GM12878 (cell line): ENCODE results near the gene VPS8. TPM values are rescaled to one million over a fixed set of nuclear protein-coding genes. Genes with fewer than 3 reads are reported as not detected.

Experiments used
- ATAC-seq: fragments of 200-7000 bp; cut with Tn5 transposase; 3 replicates; pipeline ENCODE4 v1.9.1; 2020; ENCODE audit warnings: mild to moderate bottlenecking, moderate library complexity
- BruUV-seq: library from RNA; stranded (reverse); fragments of 400-500 nt; replicated peaks from 2 replicates; lab custom pipeline; 2021; lab: Mats Ljungman, UMichigan
- CTCF ChIA-PET: fragments of 300-600 bp; sonication (Branson Sonifier 250); formaldehyde crosslinking; extraction: SDS; loops from one replicate; lab custom pipeline; 2021; ENCODE audit warnings: inconsistent platforms; lab: Yijun Ruan, JAX
- POLR2A ChIA-PET: fragments of 350-600 bp; formaldehyde crosslinking; extraction: SDS; loops from one replicate; lab custom pipeline; 2021; ENCODE audit warnings: inconsistent platforms; lab: Charles Lee
- RAD21 ChIA-PET: fragments of 300-600 bp; sonication (Branson Sonifier 250); formaldehyde crosslinking; loops from one replicate; lab custom pipeline; 2023; ENCODE audit warnings: antibody characterized with exemption; ENCODE audit not compliant: unreplicated experiment; lab: Charles Lee
- SMC1A ChIA-PET: fragments of 300-600 bp; sonication (Branson Sonifier 250); formaldehyde crosslinking; loops from one replicate; lab custom pipeline; 2023; ENCODE audit not compliant: unreplicated experiment, uncharacterized antibody; lab: Charles Lee
- DNase-seq: peaks from one replicate; pipeline ENCODE4 v3.0.0-alpha.2; 2011; ENCODE audit warnings: low read depth, low spot score
- FAIRE-seq: peaks from 3 replicates; lab custom pipeline; 2011; peaks lifted over from hg19 to GRCh38; lab: Jason Lieb, UNC
- H2AFZ ChIP-seq: 2 replicates; pipeline ENCODE4 v1.6.0; 2011; ENCODE audit warnings: low read depth, low read length, control low read depth; ENCODE audit not compliant: control insufficient read depth
- H3K27ac ChIP-seq: 2 replicates; pipeline ENCODE4 v1.5.1; 2011; ENCODE audit warnings: control low read depth; ENCODE audit not compliant: control insufficient read depth, insufficient read depth
- H3K27me3 ChIP-seq, 2 experiments: replicated peaks in 1 of 2; 2 replicates each; pipeline versions ENCODE4 v1.6.0 to v1.6.1; 2011; ENCODE audit warnings: low read length in 1 of 2; ENCODE audit not compliant: control insufficient read depth in 2 of 2, insufficient read depth in 2 of 2
- H3K36me3 ChIP-seq, 2 experiments: 2 replicates each; pipeline ENCODE4 v1.5.1; 2011; ENCODE audit warnings: low read length in 1 of 2; ENCODE audit not compliant: control insufficient read depth in 2 of 2, insufficient read depth in 2 of 2
- H3K4me1 ChIP-seq: 2 replicates; pipeline ENCODE4 v1.6.1; 2011; ENCODE audit warnings: mild to moderate bottlenecking, low read length, moderate library complexity, mixed read lengths; ENCODE audit not compliant: control insufficient read depth, insufficient read depth
- H3K4me2 ChIP-seq: 2 replicates; pipeline ENCODE4 v1.6.0; 2011; ENCODE audit warnings: control low read depth; ENCODE audit not compliant: control insufficient read depth, insufficient read depth
- H3K4me3 ChIP-seq: fragments of 200-600 bp; sonication (generic); 2 replicates; pipeline ENCODE4 v1.5.1; 2016
- H3K79me2 ChIP-seq: 2 replicates; pipeline ENCODE4 v1.6.0; 2011; ENCODE audit warnings: low read length; ENCODE audit not compliant: control insufficient read depth, insufficient read depth
- H3K9ac ChIP-seq: 2 replicates; pipeline ENCODE4 v1.8.0; 2011; ENCODE audit warnings: low read length, control low read depth, mixed read lengths; ENCODE audit not compliant: control insufficient read depth, insufficient read depth
- H3K9me3 ChIP-seq: replicated peaks from 3 replicates; pipeline ENCODE4 v1.5.1; 2011; ENCODE audit warnings: mild to moderate bottlenecking, low read length; ENCODE audit not compliant: control insufficient read depth, insufficient read depth
- H4K20me1 ChIP-seq: 2 replicates; pipeline ENCODE4 v1.6.0; 2011; ENCODE audit not compliant: control insufficient read depth, insufficient read depth
- CBFB ChIP-seq: IDR thresholded peaks from 2 replicates; pipeline ENCODE4 v1.6.1; 2016; ENCODE audit warnings: antibody characterized with exemption, low read depth
- CHD2 ChIP-seq: IDR thresholded peaks from 2 replicates; pipeline ENCODE4 v1.6.1; 2011; ENCODE audit warnings: low read depth, low read length, improper control_type of control experiment, borderline replicate concordance
- CREM ChIP-seq: IDR thresholded peaks from 2 replicates; pipeline ENCODE4 v1.6.1; 2014; ENCODE audit warnings: antibody characterized with exemption, low read depth
- EZH2 ChIP-seq: IDR thresholded peaks from 2 replicates; pipeline ENCODE4 v1.6.1; 2012; ENCODE audit warnings: low read depth, mild to moderate bottlenecking, control low read depth, inconsistent platforms, low read length, borderline replicate concordance; ENCODE audit not compliant: control insufficient read depth
- KAT2A ChIP-seq: conservative IDR thresholded peaks from 2 replicates; pipeline ENCODE4 v1.6.1; 2011; ENCODE audit warnings: low read depth, low read length; ENCODE audit not compliant: control insufficient read depth
- KDM1A ChIP-seq: fragments of 200-600 bp; sonication (generic); IDR thresholded peaks from 2 replicates; pipeline ENCODE4 v1.6.1; 2016; ENCODE audit warnings: borderline replicate concordance
- NFYA ChIP-seq: IDR thresholded peaks from 2 replicates; pipeline ENCODE4 v1.6.1; 2011; ENCODE audit warnings: low read depth, mild to moderate bottlenecking, low read length, improper control_type of control experiment, borderline replicate concordance
- NR2C1 ChIP-seq: fragments of 450-650 bp; IDR thresholded peaks from 2 replicates; pipeline ENCODE4 v1.6.1; 2017; ENCODE audit warnings: antibody characterized with exemption, mild to moderate bottlenecking, moderate library complexity
- RAD21 ChIP-seq: IDR thresholded peaks from 2 replicates; pipeline ENCODE4 v1.6.1; 2011; ENCODE audit warnings: mild to moderate bottlenecking, low read depth, low read length, moderate library complexity; ENCODE audit not compliant: insufficient read depth
- SMAD1 ChIP-seq: fragments of 450-650 bp; IDR thresholded peaks from 2 replicates; pipeline ENCODE4 v1.6.1; 2018; ENCODE audit warnings: mild to moderate bottlenecking, low read depth; ENCODE audit not compliant: partially characterized antibody
- SP1 ChIP-seq: IDR thresholded peaks from one replicate; pipeline ENCODE4 v1.6.1; 2011; ENCODE audit warnings: low read depth, low read length
- SUPT20H ChIP-seq: IDR thresholded peaks from 2 replicates; pipeline ENCODE4 v1.6.1; 2011; ENCODE audit warnings: low read depth, mild to moderate bottlenecking, low read length, moderate library complexity, borderline replicate concordance; ENCODE audit not compliant: control insufficient read depth
- ZNF384 ChIP-seq: IDR thresholded peaks from 2 replicates; pipeline ENCODE4 v1.6.1; 2012; ENCODE audit warnings: low read depth, mild to moderate bottlenecking, low read length, improper control_type of control experiment, borderline replicate concordance
- WGBS: methylation state at CpG from one replicate; pipeline ENCODE4 v1.1.6; 2016; ENCODE audit warnings: low lambda C conversion rate; ENCODE audit not compliant: insufficient replicate concordance, insufficient coverage; ENCODE audit errors: missing lambda C conversion rate; 5-methylcytosine and 5-hydroxymethylcytosine counted together
- in situ Hi-C: fragments of 300-500 bp; cut with MboI; formaldehyde crosslinking; loops from 9 replicates; pipeline ENCODE4 v1.14.3; 2018; ENCODE audit warnings: mixed read lengths
- intact Hi-C: fragments of 100-400 bp; cut with micrococcal nuclease; formaldehyde crosslinking; loops from one replicate; pipeline ENCODE4 v1.14.2; 2022; ENCODE audit not compliant: unreplicated experiment
- polyA plus RNA-seq, 11 experiments: library from polyadenylated mRNA; depleted of rRNA in 4 of 11; unstranded in 6 of 11; stranded (reverse) in 5 of 11; fragments of >200 nt; fragmentation: Nextera tagmentation in 4 of 11; fragmentation: Illumina TruSeq in 1 of 11; extraction: Ambion mirVana in 4 of 11; extraction: Trizol in 1 of 11; gene quantifications; 1 replicate in 1 of 11; 2 replicates in 10 of 11; pipeline versions ENCODE4 v1.2.1 to v1.2.3, GENCODE V29; 2011 to 2016; ENCODE audit warnings: inconsistent platforms in 2 of 11, missing spikeins in 2 of 11, low read depth in 1 of 11
- total RNA-seq, 4 experiments: library from RNA; depleted of rRNA in 3 of 4; stranded (reverse); fragments of >200 nt in 3 of 4; fragmentation: Illumina TruSeq in 1 of 4; extraction: Trizol in 1 of 4; gene quantifications; 2 replicates each; pipeline versions ENCODE4 v1.2.1 to v1.2.3, GENCODE V29; 2013 to 2021
- TF ChIP-seq, protein P1 (sequence below): IDR thresholded peaks from 2 replicates; pipeline ENCODE4 v1.6.1; 2011; ENCODE audit warnings: low read depth, low read length, improper control_type of control experiment, borderline replicate concordance
- TF ChIP-seq, protein P2 (sequence below): fragments of 450-650 bp; IDR thresholded peaks from 2 replicates; pipeline ENCODE4 v1.6.1; 2017; ENCODE audit warnings: antibody characterized with exemption, mild to moderate bottlenecking, moderate library complexity

Gene VPS8
- total and polyA plus RNA-seq, 10 of the 15 experiments (the other 5 are each of a cell fraction or from before 2014, with no cell fraction given) = 8.9 to 34.7 (median 20.9) TPM

DNA sequence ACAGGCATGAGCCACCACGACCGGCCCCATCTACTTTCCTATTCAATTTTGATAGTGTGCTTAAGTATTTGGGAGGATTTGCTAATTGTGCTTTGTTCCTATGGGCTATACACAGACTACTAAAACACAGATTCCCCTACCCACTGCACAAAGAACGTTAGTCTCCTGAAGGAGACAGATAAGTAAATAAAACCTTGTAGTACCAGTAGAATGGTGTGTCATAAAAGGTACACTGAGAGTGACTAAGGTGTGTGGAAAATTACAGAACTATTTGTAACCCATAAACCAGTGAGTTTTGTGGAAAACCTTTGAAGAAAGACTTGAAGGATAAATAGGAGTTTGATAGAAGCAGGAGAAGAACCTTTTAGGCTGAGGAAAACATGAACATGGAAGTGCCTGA is 158.2 kb downstream of the VPS8 start:
- WGBS = 100% methylated on average over 3 of the region's 3 CpGs
- H3K9me3 ChIP-seq = no peaks in the 10 kb centered on the region
- H3K4me1 ChIP-seq = no peaks in the 10 kb centered on the region
- H3K9ac ChIP-seq = no peak overlapping the region
- in situ Hi-C loops = no loop called here
- TF ChIP-seq CHD2 = no peak
- TF ChIP-seq, protein P1, sequence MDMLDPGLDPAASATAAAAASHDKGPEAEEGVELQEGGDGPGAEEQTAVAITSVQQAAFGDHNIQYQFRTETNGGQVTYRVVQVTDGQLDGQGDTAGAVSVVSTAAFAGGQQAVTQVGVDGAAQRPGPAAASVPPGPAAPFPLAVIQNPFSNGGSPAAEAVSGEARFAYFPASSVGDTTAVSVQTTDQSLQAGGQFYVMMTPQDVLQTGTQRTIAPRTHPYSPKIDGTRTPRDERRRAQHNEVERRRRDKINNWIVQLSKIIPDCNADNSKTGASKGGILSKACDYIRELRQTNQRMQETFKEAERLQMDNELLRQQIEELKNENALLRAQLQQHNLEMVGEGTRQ = no peak
- H3K36me3 ChIP-seq = peaks cover 0 to 10% of the 10 kb centered on the region in 2 experiments; a peak in 2 of 4 replicates
- intact Hi-C loops = no loop called here
- FAIRE-seq (no peak), DNase-seq (no peak), ATAC-seq (no peak)
- H3K27me3 ChIP-seq = no peaks in the 10 kb centered on the region
- H3K4me3 ChIP-seq = no peak overlapping the region
- H3K4me2 ChIP-seq = no peak overlapping the region
- ChIA-PET CTCF (no interaction called here), RAD21 (no interaction called here), SMC1A (no interaction called here), POLR2A (no interaction called here)
- no peak overlapping the region for H3K27ac ChIP-seq
- H2AFZ ChIP-seq = no peak overlapping the region
- BruUV-seq = no TSS peak
- H3K79me2 ChIP-seq = no peaks in the 10 kb centered on the region
- no peaks in the 10 kb centered on the region for H4K20me1 ChIP-seq

DNA sequence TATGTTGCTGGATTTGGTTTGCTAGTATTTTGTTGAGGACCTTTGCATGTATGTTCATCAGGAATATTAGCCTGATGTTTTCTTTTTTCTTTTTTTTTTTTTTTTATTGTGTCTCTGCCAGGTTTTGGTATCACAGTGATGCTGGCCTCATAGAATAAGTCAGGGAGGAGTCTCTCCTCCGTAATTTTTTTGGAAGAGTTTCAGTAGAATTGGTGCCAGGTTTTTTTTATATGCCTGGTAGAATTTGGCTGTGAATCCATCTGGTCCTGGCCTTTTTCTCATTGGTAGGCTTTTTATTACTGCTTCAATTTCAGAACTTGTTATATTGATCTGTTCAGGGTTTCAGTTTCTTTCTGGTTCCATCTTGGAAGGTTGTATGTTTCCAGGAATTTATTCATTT is 165.8 kb downstream of the VPS8 start:
- Histone ChIP-seq H3K27me3 (no peaks in the 10 kb centered on the region), H3K4me1 (no peaks in the 10 kb centered on the region), H3K27ac (no peak overlapping the region), H3K4me2 (no peak overlapping the region), H3K79me2 (no peaks in the 10 kb centered on the region), H3K9me3 (no peaks in the 10 kb centered on the region), H3K4me3 (no peak overlapping the region), H4K20me1 (no peaks in the 10 kb centered on the region), H3K9ac (no peak overlapping the region), H2AFZ (no peak overlapping the region), H3K36me3 (no peaks in the 10 kb centered on the region; a peak in 2 of 4 replicates)
- RAD21 ChIA-PET = no interaction called here
- 87% methylated on average over 1 of the region's 1 CpG for WGBS
- in situ Hi-C loops (no loop called here), intact Hi-C loops (no loop called here)
- POLR2A ChIA-PET = interaction anchor here (0.6 to 0.7 kb wide), 3 partner anchors 17 to 275 kb away, joined by 3 to 5 read pairs (median 4); no protein-coding TSS in a partner anchor
- no peak for DNase-seq
- no TSS peak for BruUV-seq
- CTCF ChIA-PET = no interaction called here
- ATAC-seq = no peak
- no peak for FAIRE-seq
- SMC1A ChIA-PET = interaction anchor here (0.6 to 1.0 kb wide), 2 partner anchors 116 to 258 kb away, joined by 3 read pairs; no protein-coding TSS in a partner anchor
- TF ChIP-seq EZH2 (no peak), KAT2A (no peak), SMAD1 (no peak), SP1 (no peak), NR2C1 (no peak), KDM1A (no peak), ZNF384 (no peak), CREM (no peak), CBFB (no peak), NFYA (no peak), RAD21 (no peak), SUPT20H (no peak)
- TF ChIP-seq, protein P2, sequence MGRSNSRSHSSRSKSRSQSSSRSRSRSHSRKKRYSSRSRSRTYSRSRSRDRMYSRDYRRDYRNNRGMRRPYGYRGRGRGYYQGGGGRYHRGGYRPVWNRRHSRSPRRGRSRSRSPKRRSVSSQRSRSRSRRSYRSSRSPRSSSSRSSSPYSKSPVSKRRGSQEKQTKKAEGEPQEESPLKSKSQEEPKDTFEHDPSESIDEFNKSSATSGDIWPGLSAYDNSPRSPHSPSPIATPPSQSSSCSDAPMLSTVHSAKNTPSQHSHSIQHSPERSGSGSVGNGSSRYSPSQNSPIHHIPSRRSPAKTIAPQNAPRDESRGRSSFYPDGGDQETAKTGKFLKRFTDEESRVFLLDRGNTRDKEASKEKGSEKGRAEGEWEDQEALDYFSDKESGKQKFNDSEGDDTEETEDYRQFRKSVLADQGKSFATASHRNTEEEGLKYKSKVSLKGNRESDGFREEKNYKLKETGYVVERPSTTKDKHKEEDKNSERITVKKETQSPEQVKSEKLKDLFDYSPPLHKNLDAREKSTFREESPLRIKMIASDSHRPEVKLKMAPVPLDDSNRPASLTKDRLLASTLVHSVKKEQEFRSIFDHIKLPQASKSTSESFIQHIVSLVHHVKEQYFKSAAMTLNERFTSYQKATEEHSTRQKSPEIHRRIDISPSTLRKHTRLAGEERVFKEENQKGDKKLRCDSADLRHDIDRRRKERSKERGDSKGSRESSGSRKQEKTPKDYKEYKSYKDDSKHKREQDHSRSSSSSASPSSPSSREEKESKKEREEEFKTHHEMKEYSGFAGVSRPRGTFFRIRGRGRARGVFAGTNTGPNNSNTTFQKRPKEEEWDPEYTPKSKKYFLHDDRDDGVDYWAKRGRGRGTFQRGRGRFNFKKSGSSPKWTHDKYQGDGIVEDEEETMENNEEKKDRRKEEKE = no peak
